HG03378 (cell line): ENCODE results near the gene SPON1.
"Not testable (repeated sequence)": the region's sequence is repeated elsewhere in the genome, so short reads cannot be mapped to it uniquely, and the experiment has no call there.

Source experiments
- ATAC-seq: cut with Tn5 transposase; IDR thresholded peaks from one replicate; pipeline ENCODE4 v1.9.1; 2021; ENCODE audit warnings: mild to moderate bottlenecking, moderate library complexity; ENCODE audit not compliant: unreplicated experiment

The SPON1 gene

GRCh38 chr11:14259878-14260277 lies 297.4 kb downstream of the SPON1 start:
- ATAC-seq, result no peak

GRCh38 chr11:14261066-14261465 lies 298.5 kb downstream of the SPON1 start:
- ATAC-seq, result no peak

- no peak for ATAC-seq
These were observed 299.8 kb downstream of the SPON1 start for GRCh38 chr11:14262271-14262846.

GRCh38 chr11:14264966-14265365 lies 302.4 kb downstream of the SPON1 start:
- ATAC-seq, result no peak

GRCh38 chr11:14266622-14267021 lies 304.1 kb downstream of the SPON1 start:
- ATAC-seq, result no peak

GRCh38 chr11:14267861-14268635 lies 305.5 kb downstream of the SPON1 start:
- ATAC-seq, result no peak

- ATAC-seq, result peak; percentile 37
These were observed 307.4 kb downstream of the SPON1 start for GRCh38 chr11:14269692-14270573.

GRCh38 chr11:14270690-14271542 lies 308.4 kb downstream of the SPON1 start:
- peak; percentile 78 for ATAC-seq

- ATAC-seq, result no peak
These were observed 311.4 kb downstream of the SPON1 start for GRCh38 chr11:14273895-14274294.

GRCh38 chr11:14275076-14275475 lies 312.6 kb downstream of the SPON1 start:
- no peak for ATAC-seq

GRCh38 chr11:14278869-14279268 lies 316.3 kb downstream of the SPON1 start:
- not testable (repeated sequence) for ATAC-seq

- ATAC-seq, result no peak
These were observed 325.8 kb downstream of the SPON1 start for GRCh38 chr11:14288189-14288935.

GRCh38 chr11:14290422-14290821 lies 327.9 kb downstream of the SPON1 start:
- ATAC-seq, result no peak

GRCh38 chr11:14299921-14300320 lies 337.4 kb downstream of the SPON1 start:
- ATAC-seq, result no peak

- ATAC-seq, result peak; percentile 83
These were observed 338.3 kb downstream of the SPON1 start for GRCh38 chr11:14300661-14301304.

- no peak for ATAC-seq
These were observed 342.1 kb downstream of the SPON1 start for GRCh38 chr11:14304601-14305000.

- ATAC-seq, result no peak
These were observed 343.1 kb downstream of the SPON1 start for GRCh38 chr11:14305649-14306048.

GRCh38 chr11:14306481-14306880 lies 344.0 kb downstream of the SPON1 start:
- ATAC-seq, result no peak

GRCh38 chr11:14308114-14308896 lies 345.8 kb downstream of the SPON1 start:
- peak; percentile 36 for ATAC-seq
